Measurements from ENCODE around the gene CDC42BPA. TPM values are rescaled to one million over a fixed set of nuclear protein-coding genes. Genes with fewer than 3 reads are reported as not detected.

The CDC42BPA gene
- total RNA-seq, 1 experiment from 2014 or later: 30.1 TPM

GRCh38 chr1:227213426-227213825, 104.9 kb downstream of the CDC42BPA start:
- Histone ChIP-seq H3T11ph (ENCODE audit: low read length) (no peak overlapping the region), H2BK20ac (ENCODE audit: low read depth, low read length, poor library complexity, severe bottlenecking) (no peak overlapping the region), H3K4ac (ENCODE audit: low read depth, low read length) (no peak overlapping the region), H3K4me1 (ENCODE audit: insufficient read depth, low read length) (no peaks in the 10 kb centered on the region), H3K27me3 (ENCODE audit: insufficient read depth, low read length) (no peaks in the 10 kb centered on the region), H4K5ac (ENCODE audit: insufficient read length, low read depth, low read length) (no peak overlapping the region), H3K79me2 (ENCODE audit: insufficient read depth, low read length) (no peaks in the 10 kb centered on the region), H3K14ac (ENCODE audit: insufficient read depth, low read length) (no peak overlapping the region), H3K9ac (ENCODE audit: extremely low read depth, insufficient read length, low read length) (no peak overlapping the region), H2AFZ (ENCODE audit: low read length) (no peak overlapping the region), H2BK12ac (ENCODE audit: insufficient read length, low read depth, low read length) (no peak overlapping the region), H3K4me2 (ENCODE audit: insufficient read depth, insufficient read length, low read length) (no peak overlapping the region), H4K20me1 (ENCODE audit: control insufficient read depth, insufficient read depth, insufficient read length) (no peaks in the 10 kb centered on the region), H3K23me2 (ENCODE audit: insufficient read length, low read depth, low read length, poor library complexity, severe bottlenecking) (no peaks in the 10 kb centered on the region), H2AK5ac (ENCODE audit: insufficient read length, low read length) (no peak overlapping the region), H4K91ac (ENCODE audit: insufficient read length, low read depth, low read length) (no peak overlapping the region), H3K18ac (ENCODE audit: insufficient read length, low read depth, low read length) (no peak overlapping the region), H2BK5ac (ENCODE audit: insufficient read length, low read length) (no peak overlapping the region), H2BK120ac (ENCODE audit: low read depth, low read length, poor library complexity, severe bottlenecking) (no peak overlapping the region), H3K23ac (ENCODE audit: insufficient read length, low read depth, low read length) (no peak overlapping the region), H2BK15ac (ENCODE audit: low read depth, low read length) (no peak overlapping the region), H3K9me3 (ENCODE audit: control insufficient read depth, low read depth, low read length) (no peaks in the 10 kb centered on the region), H4K8ac (replicated peaks; ENCODE audit: insufficient read length, low read depth, low read length) (no peak overlapping the region), H3K56ac (ENCODE audit: insufficient read length, low read depth, low read length) (no peak overlapping the region), H3K79me1 (ENCODE audit: insufficient read depth, low read depth, low read length, poor library complexity, severe bottlenecking) (no peaks in the 10 kb centered on the region), H3K27ac (ENCODE audit: insufficient read length, low read depth, low read length) (no peak overlapping the region)
- H3K36me3 Mint-ChIP-seq (ENCODE audit: insufficient read depth in 1 of 3, low read depth in 3 of 3): peaks cover 7 to 16% (median 9%) of the 10 kb centered on the region in 3 experiments
- H3K9me3 Mint-ChIP-seq: peaks cover 0 to 2% of the 10 kb centered on the region in 2 experiments; a peak in 1 of 5 replicates
- TF ChIP-seq CTCF (conservative IDR thresholded peaks at IDR 0.05): no peak
- DNase-seq: no peak
- no peaks in the 10 kb centered on the region for H3K4me1 Mint-ChIP-seq
- no peak overlapping the region; a peak in 1 of 7 replicates for H3K27ac Mint-ChIP-seq
- no peaks in the 10 kb centered on the region for H3K27me3 Mint-ChIP-seq (ENCODE audit: low read depth)
- WGBS (ENCODE audit: extremely low coverage, insufficient read length, low lambda C conversion rate): 100% methylated on average over 3 of the region's 4 CpGs
- H3K4me3 Mint-ChIP-seq: no peak overlapping the region

All from H9 (cell line).